Measurements from ENCODE around the gene ABCA10.
"Not testable (repeated sequence)": the region's sequence is repeated elsewhere in the genome, so short reads cannot be mapped to it uniquely, and the experiment has no call there.

DNA sequence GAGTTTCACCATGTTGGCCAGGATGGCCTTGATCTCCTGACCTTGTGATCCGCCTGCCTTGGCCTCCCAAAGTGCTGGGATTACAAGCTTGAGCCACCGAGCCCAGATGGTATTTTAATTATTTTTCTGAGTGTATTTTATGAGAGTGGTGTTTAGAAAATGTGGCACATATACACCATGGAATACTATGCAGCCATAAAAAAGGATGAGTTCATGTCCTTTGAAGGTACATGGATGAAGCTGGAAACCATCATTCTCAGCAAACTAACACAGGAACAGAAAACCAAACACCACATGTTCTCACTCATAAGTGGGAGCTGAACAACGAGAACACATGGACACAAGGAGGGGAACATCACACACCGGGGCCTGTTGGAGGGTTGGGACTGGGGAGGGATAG, 47.7 kb upstream of the ABCA10 start:
- TF ChIP-seq, protein P1, sequence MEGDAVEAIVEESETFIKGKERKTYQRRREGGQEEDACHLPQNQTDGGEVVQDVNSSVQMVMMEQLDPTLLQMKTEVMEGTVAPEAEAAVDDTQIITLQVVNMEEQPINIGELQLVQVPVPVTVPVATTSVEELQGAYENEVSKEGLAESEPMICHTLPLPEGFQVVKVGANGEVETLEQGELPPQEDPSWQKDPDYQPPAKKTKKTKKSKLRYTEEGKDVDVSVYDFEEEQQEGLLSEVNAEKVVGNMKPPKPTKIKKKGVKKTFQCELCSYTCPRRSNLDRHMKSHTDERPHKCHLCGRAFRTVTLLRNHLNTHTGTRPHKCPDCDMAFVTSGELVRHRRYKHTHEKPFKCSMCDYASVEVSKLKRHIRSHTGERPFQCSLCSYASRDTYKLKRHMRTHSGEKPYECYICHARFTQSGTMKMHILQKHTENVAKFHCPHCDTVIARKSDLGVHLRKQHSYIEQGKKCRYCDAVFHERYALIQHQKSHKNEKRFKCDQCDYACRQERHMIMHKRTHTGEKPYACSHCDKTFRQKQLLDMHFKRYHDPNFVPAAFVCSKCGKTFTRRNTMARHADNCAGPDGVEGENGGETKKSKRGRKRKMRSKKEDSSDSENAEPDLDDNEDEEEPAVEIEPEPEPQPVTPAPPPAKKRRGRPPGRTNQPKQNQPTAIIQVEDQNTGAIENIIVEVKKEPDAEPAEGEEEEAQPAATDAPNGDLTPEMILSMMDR (IDR thresholded peaks at IDR 0.05; ENCODE audit: insufficient read depth, low read length, poor library complexity, severe bottlenecking): not testable (repeated sequence)
- not testable (repeated sequence) for TF ChIP-seq EZH2phosphoT487 (conservative IDR thresholded peaks at IDR 0.05; ENCODE audit: low read length)
